ENCODE data around the gene FGF18. TPM values are rescaled to one million over a fixed set of nuclear protein-coding genes. Genes with fewer than 3 reads are reported as not detected.

The FGF18 gene
- total and polyA plus RNA-seq, 9 of the 15 experiments (the other 6 are each of a cell fraction or from before 2014, with no cell fraction given) = 0.05 to 0.18 (median 0.11) TPM; not detected in 6

DNA sequence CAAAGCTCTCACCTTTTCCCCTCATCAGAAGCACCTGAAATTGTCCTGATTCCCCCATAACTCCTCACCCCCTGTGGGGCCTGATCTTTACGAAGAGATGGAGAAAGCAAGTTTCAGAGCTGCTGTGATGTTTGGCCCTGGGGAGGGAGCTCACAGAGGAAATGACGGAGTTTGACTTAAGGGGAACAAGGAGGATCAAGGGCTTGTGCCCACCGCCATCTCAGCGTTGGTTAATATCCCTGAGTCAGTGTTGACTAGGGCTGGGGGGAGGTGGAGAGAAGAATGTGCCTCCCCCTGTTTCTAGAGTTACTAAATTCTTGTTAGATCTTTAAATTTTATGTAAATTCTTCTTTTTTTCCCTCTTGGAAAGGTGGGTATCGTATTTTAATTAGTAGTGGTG, 27.8 kb downstream of the FGF18 start:
- BruUV-seq (replicated peaks) = no TSS peak
- no peak for DNase-seq (ENCODE audit: extremely low read depth in 1 of 4, low spot score in 3 of 4)
- Histone ChIP-seq H3K4me3 (no peak overlapping the region), H3K9me1 (ENCODE audit: control insufficient read depth, insufficient read depth, low read length) (no peaks in the 10 kb centered on the region), H3K4me1 (replicated peaks in 1 of 2; ENCODE audit: control insufficient read depth in 2 of 2, insufficient read depth in 2 of 2, low read length in 2 of 2) (peaks cover 7 to 13% of the 10 kb centered on the region in 2 experiments; a peak in 4 of 5 replicates), H3K9ac (ENCODE audit: insufficient read depth in 1 of 2, low read depth in 2 of 2, low read length in 2 of 2) (no peak overlapping the region), H3K4me2 (ENCODE audit: insufficient read depth, low read length) (no peak overlapping the region), H3K27ac (ENCODE audit: extremely low read depth, low read depth, low read length) (no peak overlapping the region), H3K36me3 (ENCODE audit: control insufficient read depth, insufficient read depth, low read length) (no peaks in the 10 kb centered on the region), H3K27me3 (ENCODE audit: control insufficient read depth in 2 of 2, insufficient read depth in 2 of 2, low read length in 2 of 2) (peaks cover 6 to 61% of the 10 kb centered on the region in 2 experiments; a peak in 4 of 5 replicates), H4K20me1 (replicated peaks; ENCODE audit: control insufficient read depth, insufficient read depth, low read length) (peaks cover 9% of the 10 kb centered on the region; the same call in 1 of the 2 replicates), H3K9me3 (replicated peaks; ENCODE audit: control insufficient read depth, insufficient read depth, low read depth, low read length) (no peaks in the 10 kb centered on the region), H3K79me2 (ENCODE audit: control insufficient read depth, insufficient read depth, low read length) (no peaks in the 10 kb centered on the region), H2AFZ (ENCODE audit: low read depth, low read length) (no peak overlapping the region)
- intact Hi-C loops (cut with micrococcal nuclease) = no loop called here
- TF ChIP-seq FOXP1 (CRISPR knock-in tag; IDR thresholded peaks at IDR 0.05) (no peak), ZBED1 (IDR thresholded peaks at IDR 0.05) (no peak), ZNF282 (CRISPR knock-in tag; IDR thresholded peaks at IDR 0.05) (no peak), ZNF449 (CRISPR knock-in tag; IDR thresholded peaks at IDR 0.05) (no peak), RHOXF2B (CRISPR knock-in tag; conservative IDR thresholded peaks at IDR 0.05) (no peak)
- CTCF ChIA-PET (ENCODE audit: low intra/inter-chr PET ratio) = no interaction called here
- WGBS (ENCODE audit: insufficient coverage, low coverage, missing lambda C conversion rate) = 1% methylated on average over 5 of the region's 5 CpGs
- no peak for ATAC-seq
- POLR2A ChIA-PET = interaction anchor here (0.6 to 2.1 kb wide), 3 partner anchors 24 to 250 kb away, joined by 3 to 12 read pairs (median 3); partner anchors contain the start of gene NPM1
- in situ Hi-C loops (cut with MboI) = no loop called here
- no peak for FAIRE-seq
